ENCODE results near the gene PPP4R4. TPM values are rescaled to one million over a fixed set of nuclear protein-coding genes. Genes with fewer than 3 reads are reported as not detected.
A peak's percentile ranks its signal among the peaks of the same experiment; 100 is the strongest.

PPP4R4 gene
- total and polyA plus RNA-seq, 11 donors: 0.06 to 1.0 (median 0.40) TPM; not detected in 6

DNA sequence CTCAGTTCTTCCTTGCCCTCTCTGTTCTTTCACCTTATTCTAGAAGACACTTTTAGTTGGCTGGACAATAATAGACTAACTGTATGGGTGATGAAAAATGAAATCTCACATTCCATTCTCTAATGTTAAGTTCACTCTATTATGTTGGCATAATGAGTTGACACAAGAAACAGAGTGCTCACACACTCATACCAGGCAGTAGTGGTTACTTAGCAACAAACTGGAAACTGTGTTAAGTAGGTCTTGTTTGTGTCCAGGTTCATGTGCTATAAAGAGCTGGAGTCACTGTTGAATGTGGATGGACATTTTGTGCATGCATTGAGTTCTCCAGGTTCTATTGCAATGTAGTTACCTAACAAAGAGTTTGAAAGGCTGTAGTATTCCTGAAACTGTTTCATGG lies 16.9 kb upstream of the PPP4R4 start:
- Histone ChIP-seq H3K4me3 (no peak overlapping the region), H3K4me1 (peaks cover 0 to 12% (median 3%) of the 10 kb centered on the region in 12 donors), H3K27ac (no peak overlapping the region), H3K9me3 (no peaks in the 10 kb centered on the region), H3K36me3 (no peaks in the 10 kb centered on the region), H3K27me3 (peaks cover 0 to 13% (median 0%) of the 10 kb centered on the region in 9 donors)
- DNase-seq: no peak
- ATAC-seq: peak; percentile 38 to 86 (median 70)
- intact Hi-C loops (cut with DNase I): no loop called here
- TF ChIP-seq POLR2A (IDR thresholded peaks at IDR 0.05) (no peak), CTCF (IDR thresholded peaks at IDR 0.05) (no peak)

- 70 to 77% (median 72%) methylated on average over 10 of the region's 10 CpGs for WGBS, 4 donors
- TF ChIP-seq CTCF (IDR thresholded peaks at IDR 0.05): no peak
- TF ChIP-seq POLR2A (IDR thresholded peaks at IDR 0.05): no peak
- Histone ChIP-seq H3K36me3 (no peaks in the 10 kb centered on the region), H3K27me3 (peaks cover 0 to 13% (median 0%) of the 10 kb centered on the region in 9 donors), H3K9me3 (no peaks in the 10 kb centered on the region), H3K27ac (no peak overlapping the region), H3K4me3 (no peak overlapping the region), H3K4me1 (peaks cover 0 to 14% (median 4%) of the 10 kb centered on the region in 12 donors)
- intact Hi-C loops (cut with DNase I): no loop called here
- ATAC-seq (no peak), DNase-seq (no peak)
Observed at GRCh38 chr14:94158239-94158883, 15.8 kb upstream of the PPP4R4 start.

- peaks cover 0 to 18% (median 9%) of the 10 kb centered on the region in 9 donors for H3K27me3 ChIP-seq
- H3K4me3 ChIP-seq: no peak overlapping the region
- 48 to 52% (median 50%) methylated on average over 2 of the region's 2 CpGs for WGBS, 4 donors
- peaks cover 0 to 14% (median 4%) of the 10 kb centered on the region in 12 donors for H3K4me1 ChIP-seq
- TF ChIP-seq POLR2A (IDR thresholded peaks at IDR 0.05) (no peak), CTCF (IDR thresholded peaks at IDR 0.05) (no peak)
- H3K27ac ChIP-seq: no peak overlapping the region
- H3K9me3 ChIP-seq: no peaks in the 10 kb centered on the region
- intact Hi-C loops (cut with DNase I): no loop called here
- DNase-seq (no peak), ATAC-seq (no peak)
- H3K36me3 ChIP-seq: no peaks in the 10 kb centered on the region
Observed at GRCh38 chr14:94161058-94161457, 13.1 kb upstream of the PPP4R4 start.

DNA sequence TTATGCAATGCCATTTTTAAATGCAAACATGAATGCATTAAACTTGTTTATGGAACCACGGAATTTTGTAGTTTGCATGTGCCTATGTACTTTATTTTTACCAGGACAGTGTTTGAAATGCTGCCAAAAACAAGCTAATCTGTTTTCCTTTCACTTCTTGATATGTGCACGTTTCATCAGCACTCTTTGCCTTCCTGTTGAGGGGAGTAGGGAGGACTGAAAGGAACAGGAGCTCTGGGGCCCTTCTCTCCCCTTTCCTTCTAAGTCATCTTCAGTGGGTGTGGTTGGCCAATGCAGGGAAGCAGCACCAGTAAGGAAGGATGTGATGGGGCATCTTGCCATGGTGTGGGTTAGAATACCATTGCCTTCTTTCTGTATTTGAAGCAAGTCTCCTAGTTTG lies 12.1 kb upstream of the PPP4R4 start:
- Histone ChIP-seq H3K9me3 (no peaks in the 10 kb centered on the region), H3K27me3 (peaks cover 0 to 13% (median 9%) of the 10 kb centered on the region in 9 donors), H3K27ac (no peak overlapping the region), H3K4me3 (no peak overlapping the region), H3K4me1 (peaks cover 0 to 14% (median 4%) of the 10 kb centered on the region in 12 donors), H3K36me3 (no peaks in the 10 kb centered on the region)
- intact Hi-C loops (cut with DNase I): no loop called here
- DNase-seq (no peak), ATAC-seq (no peak)
- 0 to 2% (median 1%) methylated on average over 2 of the region's 2 CpGs for WGBS, 4 donors
- TF ChIP-seq CTCF (IDR thresholded peaks at IDR 0.05) (no peak), POLR2A (IDR thresholded peaks at IDR 0.05) (no peak)
